Measurements from ENCODE around the gene VWA8.

The VWA8 gene

DNA sequence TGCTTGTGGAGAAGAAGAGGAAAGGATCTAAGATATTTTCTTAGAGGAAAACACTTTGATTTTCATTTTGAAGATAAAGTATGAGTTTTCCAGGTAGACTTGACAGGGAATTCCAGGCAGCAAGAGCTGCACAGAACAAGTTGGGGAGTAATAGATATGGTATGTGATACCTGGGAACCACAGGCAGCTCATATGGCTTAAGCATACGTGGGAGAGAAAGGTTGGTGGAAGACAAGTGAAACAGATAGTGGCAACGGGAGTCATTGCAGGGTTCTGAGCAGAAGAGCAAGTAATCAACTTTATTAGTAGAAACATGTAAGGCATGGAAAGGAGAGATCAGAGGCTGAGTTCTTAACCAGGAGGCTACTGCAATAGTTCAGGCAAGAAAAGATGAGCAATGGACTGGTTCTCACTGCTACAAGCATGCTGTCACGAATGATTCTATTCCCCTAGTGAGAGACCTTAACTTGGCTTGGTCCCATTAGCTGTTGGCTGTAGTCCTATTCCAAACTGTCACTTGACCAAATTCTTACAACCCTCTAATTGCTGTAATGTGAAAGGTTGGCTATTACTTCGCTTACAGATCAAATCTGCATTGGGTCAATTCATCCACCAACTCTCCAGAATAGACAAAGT, 217.9 kb downstream of the VWA8 start:
- DNase-seq (ENCODE audit: low spot score) = no peak

DNA sequence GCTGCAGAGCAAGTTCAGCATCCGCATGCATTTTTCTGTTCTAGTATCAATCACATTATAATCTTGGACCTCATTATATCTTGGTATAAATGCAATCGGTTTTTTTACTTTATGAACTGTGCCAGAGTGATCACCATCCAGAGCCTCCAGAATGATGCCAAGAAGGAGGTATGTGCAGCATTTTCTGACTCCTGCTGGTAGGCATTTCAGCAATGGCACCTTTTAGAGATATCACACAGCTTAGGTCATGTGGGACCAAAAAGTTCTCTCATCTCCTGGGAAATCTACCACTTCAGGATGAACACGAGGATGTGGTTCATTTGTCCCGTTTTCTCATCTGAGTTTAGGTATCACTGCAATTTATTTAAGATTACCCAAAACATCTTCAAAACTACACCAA, 220.4 kb downstream of the VWA8 start:
- DNase-seq (ENCODE audit: low spot score) = no peak

DNA sequence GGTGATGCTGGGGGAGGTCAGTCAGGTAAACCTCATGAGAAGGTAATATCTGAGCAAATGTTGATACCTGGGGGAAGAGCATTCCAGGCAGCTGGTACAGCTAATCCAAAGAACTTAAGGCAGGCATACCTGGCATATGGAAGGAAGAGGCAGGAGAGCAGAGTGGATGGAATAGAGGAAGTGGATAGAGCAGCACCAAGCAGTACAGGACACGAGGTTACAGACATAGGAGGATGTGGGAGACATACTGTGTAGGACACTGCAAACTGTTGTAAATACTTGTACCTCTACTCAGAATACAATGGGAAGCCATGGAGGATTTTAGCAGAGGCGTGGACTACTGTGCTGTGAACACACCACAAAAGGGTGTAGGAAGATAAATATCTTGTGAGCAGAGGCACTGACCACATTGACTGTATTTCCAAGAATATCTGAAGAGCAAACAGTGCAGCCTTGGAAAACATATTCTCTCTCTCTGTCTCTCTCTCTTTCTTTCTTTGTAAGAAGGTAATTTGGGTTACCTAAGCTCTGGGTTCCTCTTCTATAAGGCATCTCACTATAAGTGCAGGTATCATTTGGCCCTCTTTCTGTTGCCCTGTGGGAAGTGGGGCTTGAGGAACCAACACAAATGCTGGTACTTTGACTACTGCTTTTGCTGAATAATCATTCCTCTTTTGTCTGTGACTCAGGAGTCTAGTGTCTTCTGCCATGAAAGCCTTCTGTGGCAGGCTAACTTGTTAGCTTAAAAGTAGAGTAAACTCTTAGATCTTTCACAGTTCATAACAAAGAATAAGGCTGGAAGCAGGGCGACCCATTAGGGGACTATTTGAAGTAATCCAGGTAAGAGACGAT, 238.0 kb downstream of the VWA8 start:
- DNase-seq (ENCODE audit: low spot score) = no peak

DNA sequence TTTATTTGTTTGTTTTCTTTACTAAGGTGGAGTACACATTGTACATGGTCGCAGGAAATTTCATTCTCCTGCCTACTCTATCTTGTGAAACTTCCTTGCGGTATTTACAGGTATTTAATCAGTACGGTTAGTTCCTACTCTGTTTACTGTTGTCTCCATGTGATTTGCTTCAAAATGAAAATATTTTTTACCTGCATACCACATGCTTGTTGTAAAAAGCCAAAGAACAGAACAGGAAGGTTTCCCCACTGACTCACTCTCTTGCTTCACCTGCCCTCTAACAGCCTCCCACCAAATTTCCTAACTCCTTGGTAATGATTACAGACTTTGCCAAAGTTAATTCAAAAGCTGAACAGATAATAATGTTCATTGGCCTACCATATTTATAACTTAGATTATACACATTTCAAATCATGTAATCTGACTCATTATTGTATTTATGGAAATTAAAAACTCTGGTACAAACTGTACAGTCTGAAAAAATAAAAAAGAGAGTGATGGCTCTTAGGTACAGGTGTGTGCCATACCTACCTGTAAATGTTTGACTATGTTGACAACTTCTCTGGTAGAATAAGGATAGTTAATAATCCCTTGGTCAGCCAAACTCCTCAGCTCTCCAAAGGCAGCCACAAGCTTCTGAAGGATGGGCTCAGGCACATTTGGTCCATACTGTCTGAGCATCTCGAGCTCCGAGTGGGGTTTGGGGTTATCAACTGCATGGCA, 239.9 kb downstream of the VWA8 start:
- no peak for DNase-seq (ENCODE audit: low spot score)

DNA sequence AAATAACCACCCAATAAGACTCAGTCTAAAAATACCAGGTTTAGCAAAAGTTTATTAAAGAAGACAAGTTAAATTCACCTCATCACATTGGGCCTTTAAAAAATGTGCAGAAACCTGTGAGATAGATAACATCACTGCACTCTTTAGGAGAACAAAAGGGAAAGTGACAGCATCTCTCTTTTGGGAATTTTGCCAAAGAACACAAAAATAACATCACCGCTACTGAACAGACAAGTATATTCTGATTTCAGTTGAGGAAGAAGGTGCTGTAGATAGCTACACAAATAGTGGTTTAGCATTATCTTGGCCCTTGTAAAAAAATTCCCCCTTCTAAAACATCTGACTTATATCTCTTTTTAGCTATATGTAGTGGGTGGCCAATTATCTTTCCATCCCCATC, 244.7 kb downstream of the VWA8 start:
- no peak for DNase-seq (ENCODE audit: low spot score)

DNA sequence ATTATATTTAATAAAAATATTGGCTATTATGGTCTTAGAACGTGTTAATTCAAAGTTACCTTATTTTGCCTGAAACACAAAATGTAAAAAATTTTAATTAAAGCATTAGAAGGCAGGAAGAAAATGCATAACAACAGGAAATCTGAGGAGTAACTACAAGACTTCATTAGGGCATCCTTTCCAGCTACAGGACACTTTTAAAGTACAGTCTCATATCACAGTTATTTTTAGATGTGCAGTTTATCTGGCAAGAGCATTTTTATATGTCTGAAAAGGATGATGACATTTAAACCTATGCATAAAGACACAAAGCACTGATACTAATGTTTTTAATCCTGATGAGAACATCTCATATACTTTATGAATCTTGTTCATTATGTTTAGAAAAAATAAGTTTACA, 247.5 kb downstream of the VWA8 start:
- DNase-seq (ENCODE audit: low spot score) = no peak

DNA sequence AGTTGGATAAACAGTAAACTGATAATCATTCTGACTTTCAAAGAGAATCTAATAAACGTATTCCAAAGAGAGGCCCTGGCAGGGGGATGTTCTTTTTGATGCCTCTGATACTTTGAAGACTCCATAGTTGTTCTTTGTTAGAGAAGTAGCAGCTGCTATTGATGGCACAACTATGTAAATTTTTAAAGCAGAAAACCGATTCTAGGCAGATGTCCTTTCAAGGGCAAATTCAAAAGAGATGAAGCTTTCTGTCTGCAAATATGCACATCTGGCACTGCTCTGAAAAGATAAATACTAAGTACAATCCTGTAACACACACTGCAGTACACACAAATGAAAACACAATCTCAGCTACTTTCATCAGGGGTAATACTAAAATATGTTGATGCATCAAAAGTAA, 250.1 kb downstream of the VWA8 start:
- no peak for DNase-seq (ENCODE audit: low spot score)

DNA sequence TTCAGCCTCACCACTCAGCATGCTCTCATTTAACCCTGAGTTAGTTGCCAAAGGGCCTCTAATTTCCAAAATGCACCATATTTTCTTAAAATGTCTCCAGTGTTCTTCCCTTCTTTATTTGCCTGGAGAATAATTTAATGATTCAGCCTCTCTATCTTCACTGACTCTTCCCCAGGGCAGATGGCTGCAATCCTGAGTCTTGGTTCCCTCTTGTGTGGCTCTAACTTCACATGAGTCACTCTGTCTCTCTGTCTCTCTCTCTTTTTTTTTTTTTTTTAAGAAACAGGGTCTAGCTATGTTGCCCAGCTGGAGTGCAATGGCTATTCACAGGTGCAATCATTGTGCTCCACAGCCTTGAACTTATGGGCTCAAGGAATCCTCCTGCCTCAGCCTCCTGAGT, 251.4 kb downstream of the VWA8 start:
- DNase-seq (ENCODE audit: low spot score) = no peak

DNA sequence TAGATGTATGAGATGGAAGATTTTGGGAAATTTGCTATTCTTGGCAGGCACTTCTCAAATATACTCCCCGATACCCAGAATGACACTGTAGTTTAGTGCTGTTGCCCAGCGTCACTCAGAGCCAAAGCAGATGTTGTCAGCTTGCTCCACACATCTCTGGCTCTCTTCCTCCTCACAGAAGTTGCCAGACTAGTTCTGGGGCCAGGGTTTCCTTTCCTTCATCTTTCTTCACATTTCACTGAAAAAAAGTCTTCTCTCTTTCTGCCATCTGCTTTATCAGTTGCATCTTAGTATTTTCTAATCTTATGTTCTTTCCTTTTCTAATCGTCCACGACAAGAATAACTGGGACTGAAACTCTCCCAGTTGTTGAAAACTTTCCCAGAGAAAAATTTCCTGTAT, 252.2 kb downstream of the VWA8 start:
- DNase-seq (ENCODE audit: low spot score) = no peak

DNA sequence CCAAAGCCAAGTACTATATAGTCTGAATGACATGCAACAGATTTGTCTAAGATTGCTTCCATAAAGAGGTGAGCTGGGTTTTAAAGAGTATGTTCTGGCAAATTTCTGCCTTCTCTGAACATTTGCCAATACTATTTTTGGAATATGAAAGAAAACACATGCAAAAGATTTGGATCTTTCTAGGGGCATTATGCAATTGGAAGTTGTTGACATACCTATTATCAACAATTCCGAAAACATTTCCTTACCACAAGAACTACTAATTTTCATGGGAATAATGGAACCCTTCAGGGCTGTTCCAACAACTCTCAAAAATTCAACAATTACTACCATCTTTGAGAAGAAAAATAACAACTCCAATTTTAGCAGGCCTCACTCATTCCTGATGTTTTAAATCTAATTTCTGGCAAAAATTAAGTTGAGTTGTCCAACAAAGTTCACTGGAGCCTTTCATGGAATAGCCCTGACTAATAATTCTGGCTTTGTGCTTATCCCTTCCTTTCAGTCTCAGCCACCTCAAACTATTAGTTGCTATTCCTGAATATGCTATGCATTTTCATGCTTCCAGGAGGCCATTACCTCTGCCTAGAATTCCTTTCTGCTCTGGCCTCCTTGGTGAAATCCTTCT, 253.6 kb downstream of the VWA8 start:
- DNase-seq (ENCODE audit: low spot score) = no peak

DNA sequence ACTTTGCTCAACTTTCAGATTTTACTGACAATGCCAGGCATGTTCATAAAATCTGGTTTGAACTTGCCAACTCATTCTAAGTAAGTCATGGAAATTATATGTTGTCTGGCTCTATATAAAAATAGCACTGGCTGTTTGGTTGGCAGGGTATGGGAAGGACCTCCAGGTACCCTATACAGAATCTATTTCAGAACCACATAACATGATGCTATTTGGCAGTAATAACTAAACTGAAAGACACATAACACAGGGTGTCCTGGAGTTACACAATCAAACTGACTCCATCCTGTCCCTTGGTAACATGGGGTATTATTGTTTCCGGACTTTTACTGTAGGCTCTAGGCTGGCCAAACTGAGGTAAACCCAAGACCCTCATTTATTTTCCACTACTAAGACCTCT, 254.8 kb downstream of the VWA8 start:
- no peak for DNase-seq (ENCODE audit: low spot score)

DNA sequence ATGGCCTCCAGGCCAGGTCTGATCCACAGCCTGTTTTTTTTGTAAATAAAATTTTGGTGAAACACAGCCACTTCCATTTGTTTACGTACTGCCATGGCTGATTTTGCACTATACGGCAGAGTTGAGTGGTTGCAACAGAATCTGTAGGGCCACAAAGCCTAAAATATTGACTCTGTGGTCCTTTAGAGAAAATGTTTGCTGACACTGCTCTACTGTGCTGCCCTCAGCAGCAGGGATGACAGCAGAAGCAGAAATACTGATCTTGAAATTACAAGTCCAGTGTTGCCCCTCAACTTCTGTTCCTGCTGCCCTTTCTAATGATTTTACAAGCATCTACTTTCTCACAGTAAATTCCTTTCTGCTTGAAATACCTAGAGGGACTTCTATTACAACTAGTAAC, 258.4 kb downstream of the VWA8 start:
- DNase-seq (ENCODE audit: low spot score) = no peak

DNA sequence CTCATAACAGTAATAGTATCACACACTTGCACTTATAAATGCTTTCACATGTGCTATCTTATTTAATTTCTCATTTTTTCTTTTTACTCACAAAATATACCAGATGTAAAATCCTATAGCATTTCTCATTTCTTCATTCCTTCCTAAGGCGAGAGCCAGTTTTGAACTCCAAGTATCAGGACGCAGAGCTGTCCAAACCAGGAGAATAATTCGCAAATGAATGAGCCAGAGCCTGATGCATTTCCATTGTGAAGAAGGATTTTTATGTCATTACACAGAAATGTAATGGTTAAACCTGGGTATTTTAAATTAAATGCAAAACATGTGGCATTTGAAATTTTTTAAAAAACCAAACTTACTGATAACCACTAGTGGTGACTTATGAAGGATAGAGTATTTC, 259.2 kb downstream of the VWA8 start:
- DNase-seq (ENCODE audit: low spot score) = no peak

DNA sequence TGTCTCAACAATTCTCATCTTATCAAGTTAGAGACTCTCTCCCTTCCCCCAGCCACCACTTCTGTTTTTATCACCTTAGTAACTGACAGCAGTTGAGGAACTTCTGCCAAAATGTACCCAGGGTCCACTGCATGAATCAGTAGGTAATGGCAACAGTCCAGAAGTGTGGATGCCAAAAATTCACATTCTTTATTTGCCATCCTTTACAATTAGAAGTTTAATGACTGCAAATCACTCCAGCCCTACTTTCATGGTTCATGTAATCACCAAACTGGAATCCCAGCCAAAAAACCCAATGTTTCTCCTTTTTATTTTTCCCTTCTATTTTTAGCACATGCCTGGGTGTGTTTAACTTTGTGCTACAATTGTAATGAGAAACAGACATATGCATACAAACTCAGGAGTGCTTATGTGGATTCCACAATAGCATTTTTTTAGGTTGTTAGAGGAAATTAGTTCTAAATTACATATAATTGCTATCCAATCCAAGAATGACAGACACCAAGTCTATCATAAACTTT, 260.1 kb downstream of the VWA8 start:
- DNase-seq (ENCODE audit: low spot score) = no peak

DNA sequence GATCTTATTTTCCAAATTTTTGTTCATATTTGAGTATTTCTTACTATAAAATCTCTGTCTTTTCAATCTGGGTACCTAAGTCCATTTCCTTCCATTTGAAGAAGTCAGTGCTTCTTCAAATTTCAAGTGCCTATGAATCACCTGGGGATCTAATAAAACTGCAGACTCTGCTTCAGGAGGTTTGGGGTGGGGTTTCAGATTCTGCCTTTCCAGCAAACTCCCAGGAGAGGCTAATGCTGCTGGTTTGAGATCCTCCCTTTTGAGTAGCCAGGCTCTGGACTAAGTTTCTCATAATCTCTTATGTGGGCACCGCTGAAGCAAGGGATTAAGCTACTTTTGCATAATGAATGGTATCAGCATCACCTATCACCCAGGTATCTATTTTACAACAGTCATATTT, 261.1 kb downstream of the VWA8 start:
- no peak for DNase-seq (ENCODE audit: low spot score)

DNA sequence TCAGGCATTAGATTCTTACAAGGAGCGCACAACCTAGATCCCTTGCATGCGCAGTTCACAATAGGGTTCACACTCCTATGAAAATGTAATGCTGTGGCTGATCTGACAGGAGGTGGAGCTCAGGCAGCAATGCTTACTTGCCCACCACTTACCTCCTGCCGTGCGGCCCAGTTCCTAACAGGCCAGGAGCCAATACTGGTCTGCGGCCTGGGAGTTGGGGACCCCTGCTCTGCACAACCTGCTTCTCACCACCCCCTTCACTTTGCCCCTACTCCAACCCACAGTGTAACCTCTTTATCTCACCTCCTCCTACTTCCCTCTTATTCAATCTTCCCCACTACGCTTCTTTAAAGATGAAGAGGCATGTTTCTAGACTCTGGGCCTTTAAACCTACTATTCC, 263.3 kb downstream of the VWA8 start:
- DNase-seq (ENCODE audit: low spot score) = no peak

DNA sequence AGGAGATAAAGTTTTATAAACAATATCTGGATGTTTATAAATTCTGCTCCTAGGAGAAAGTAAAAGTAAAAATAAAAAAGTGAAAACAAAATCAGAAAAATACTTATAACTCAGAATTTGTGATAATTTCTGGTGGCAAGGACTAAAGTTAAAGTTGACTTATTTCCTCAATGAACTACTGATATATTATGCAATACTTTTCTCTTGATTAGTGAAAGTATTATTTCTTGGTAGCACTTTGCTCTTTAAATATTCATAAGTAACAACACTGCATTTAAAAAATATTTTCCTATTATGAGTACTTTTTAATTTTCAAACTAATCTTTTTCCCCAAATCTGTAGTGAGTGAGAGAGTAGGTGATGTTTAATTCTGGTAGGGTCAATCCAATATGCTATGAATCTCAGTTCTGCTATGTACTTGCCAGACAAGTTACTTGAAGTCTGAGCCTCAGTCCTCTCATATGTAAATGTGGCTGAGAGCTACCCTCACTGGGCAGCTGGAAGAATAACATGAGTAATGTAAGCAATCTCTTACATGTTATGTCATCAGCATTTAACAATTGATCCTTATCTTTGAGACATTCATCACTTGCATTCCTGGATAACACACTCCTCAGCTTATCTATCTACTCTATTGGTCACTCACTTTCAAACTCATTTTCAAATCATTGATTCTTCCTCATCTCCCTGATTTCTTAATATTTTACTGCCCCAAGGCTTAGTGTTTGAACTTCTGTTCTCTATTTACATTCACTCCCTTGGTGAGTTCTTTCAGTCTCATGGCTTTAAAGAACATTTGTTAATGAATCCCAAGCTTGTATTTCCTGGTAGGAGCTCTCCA, 264.5 kb downstream of the VWA8 start:
- DNase-seq (ENCODE audit: low spot score) = no peak

DNA sequence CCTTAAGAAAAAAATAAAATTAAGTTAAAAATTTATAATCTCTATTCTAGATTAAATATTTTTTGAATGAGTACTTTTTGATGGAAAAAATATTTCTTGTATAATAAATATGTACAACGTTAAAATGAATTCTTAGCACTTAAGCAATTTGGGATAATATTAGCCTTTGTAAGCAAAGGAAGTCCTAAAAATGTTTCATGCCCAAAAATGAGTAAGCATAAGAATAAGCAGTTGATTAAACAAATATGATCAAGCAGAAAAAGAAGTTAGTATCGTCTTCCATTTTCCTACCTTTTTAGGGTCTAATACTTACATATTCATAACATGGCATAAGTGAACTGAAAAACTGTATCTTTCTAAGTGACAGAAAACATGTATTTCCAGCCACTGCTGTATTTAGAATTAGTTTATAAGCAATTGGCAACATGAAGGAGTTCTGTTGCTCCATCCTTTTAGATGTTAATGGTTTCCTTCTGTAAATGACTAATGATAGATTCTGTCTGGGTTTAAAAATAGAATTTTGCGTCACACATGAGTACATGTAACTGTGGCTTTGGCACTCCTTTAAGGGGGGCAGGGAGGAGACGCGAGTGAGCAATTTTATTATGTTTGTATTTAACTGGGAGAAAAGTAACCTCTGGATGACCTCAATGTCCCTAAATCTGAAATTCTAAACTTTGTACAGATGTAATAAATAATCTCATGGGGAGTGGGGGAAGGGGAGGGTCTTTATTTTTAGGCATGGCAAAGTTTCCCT, 266.2 kb downstream of the VWA8 start:
- no peak for DNase-seq (ENCODE audit: low spot score)

DNA sequence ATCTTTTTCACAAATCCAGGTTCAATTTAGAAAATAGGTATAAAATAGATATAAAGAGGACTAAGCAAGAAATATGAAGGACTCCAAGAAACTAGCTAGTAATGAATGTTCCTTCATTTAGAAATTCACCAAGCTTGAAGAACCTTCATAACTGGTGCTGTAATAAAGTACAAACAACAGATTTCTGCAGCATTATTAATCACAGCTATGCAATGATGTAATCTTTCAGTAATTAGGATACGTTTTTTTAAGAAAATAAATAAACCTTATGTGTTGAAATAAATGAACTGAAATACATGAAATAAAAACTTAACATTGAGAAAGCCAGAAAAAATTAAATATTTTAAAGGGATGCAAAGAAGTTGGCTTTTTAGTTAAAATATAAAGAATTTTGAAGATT, 267.5 kb downstream of the VWA8 start:
- no peak for DNase-seq (ENCODE audit: low spot score)

DNA sequence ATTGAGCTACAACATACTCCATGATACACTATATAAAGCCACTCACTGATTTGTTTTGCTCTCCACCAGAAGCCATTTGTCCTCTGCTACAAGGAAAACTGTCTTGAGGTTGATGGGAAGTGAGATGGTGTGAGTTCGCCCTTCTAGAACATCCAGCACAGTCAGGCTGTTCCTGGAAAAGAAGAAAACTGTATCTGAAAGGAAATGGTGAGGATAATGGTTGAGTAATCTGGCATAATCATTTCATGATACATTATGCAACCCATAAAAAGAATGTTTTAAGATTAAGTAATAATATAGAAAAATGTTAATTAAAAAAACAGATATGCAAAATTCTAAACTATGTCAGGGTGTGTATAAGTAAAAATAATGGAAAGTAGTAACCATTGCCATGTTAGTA, 269.6 kb downstream of the VWA8 start:
- no peak for DNase-seq (ENCODE audit: low spot score)

DNA sequence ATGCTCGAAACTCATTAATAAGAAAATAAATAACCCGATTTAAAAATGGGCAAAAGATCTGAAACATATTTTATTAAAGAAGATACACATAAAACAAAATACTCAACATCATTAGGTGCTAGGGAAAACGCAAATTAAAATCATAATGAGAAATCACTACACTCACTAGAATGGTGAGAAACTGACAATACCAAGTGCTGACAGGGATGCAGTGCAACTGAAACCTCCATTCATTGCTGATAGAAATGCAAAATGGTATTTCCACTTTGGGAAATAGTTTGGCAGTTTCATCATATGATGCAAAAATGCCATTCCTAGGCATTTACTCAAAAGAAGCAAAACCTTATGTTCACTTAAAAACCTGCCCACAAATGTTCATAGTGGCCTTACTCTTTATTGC, 278.1 kb downstream of the VWA8 start:
- DNase-seq (ENCODE audit: low spot score) = no peak

Measured in CD4-positive, alpha-beta T cell treated with Interleukin-6 at 100 ng/mL for 8 hours (primary cell).